ENCODE results near the gene NFRKB. TPM values are rescaled to one million over a fixed set of nuclear protein-coding genes. Genes with fewer than 3 reads are reported as not detected.

Gene NFRKB
- total and polyA plus RNA-seq, 9 donors, result 15.3 to 33.9 (median 27.4) TPM

DNA sequence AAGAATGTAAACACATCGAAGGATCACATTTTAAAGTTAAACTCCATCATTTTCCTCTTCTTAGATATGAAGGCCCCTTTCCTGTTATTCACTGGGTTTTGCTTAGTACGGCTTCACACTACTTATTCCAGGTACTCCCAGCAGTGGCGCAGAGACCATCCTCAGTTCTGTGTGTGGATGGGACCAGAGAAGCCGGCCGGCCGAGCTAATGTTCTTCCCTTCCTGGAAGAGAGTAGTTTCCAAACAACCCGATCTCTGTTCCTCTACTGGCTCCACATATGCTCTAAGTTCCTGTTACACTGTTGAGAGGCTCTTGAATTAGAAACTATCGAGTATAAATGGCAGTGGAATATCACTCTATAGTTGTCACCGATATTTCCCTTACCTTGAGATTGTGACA lies 684 bp upstream of the NFRKB start:
- DNase-seq, result no peak
- no peaks in the 10 kb centered on the region for H3K27me3 ChIP-seq
- H3K4me1 ChIP-seq (ENCODE audit: insufficient read depth), result peaks cover 4% of the 10 kb centered on the region
- H3K36me3 ChIP-seq, result no peaks in the 10 kb centered on the region
- TF ChIP-seq POLR2A (IDR thresholded peaks at IDR 0.05), result no peak
- TF ChIP-seq EP300 (IDR thresholded peaks at IDR 0.05), result no peak
- TF ChIP-seq, protein P1, sequence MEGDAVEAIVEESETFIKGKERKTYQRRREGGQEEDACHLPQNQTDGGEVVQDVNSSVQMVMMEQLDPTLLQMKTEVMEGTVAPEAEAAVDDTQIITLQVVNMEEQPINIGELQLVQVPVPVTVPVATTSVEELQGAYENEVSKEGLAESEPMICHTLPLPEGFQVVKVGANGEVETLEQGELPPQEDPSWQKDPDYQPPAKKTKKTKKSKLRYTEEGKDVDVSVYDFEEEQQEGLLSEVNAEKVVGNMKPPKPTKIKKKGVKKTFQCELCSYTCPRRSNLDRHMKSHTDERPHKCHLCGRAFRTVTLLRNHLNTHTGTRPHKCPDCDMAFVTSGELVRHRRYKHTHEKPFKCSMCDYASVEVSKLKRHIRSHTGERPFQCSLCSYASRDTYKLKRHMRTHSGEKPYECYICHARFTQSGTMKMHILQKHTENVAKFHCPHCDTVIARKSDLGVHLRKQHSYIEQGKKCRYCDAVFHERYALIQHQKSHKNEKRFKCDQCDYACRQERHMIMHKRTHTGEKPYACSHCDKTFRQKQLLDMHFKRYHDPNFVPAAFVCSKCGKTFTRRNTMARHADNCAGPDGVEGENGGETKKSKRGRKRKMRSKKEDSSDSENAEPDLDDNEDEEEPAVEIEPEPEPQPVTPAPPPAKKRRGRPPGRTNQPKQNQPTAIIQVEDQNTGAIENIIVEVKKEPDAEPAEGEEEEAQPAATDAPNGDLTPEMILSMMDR (IDR thresholded peaks at IDR 0.05), result no peak
- H3K27ac ChIP-seq, result no peak overlapping the region
- WGBS, 3 donors, result 49 to 61% (median 52%) methylated on average over 9 of the region's 9 CpGs
- H3K9me3 ChIP-seq, result no peaks in the 10 kb centered on the region
- H3K4me3 ChIP-seq, result peak overlapping the region; percentile 79
- intact Hi-C loops (cut with DNase I), result no loop called here

DNA sequence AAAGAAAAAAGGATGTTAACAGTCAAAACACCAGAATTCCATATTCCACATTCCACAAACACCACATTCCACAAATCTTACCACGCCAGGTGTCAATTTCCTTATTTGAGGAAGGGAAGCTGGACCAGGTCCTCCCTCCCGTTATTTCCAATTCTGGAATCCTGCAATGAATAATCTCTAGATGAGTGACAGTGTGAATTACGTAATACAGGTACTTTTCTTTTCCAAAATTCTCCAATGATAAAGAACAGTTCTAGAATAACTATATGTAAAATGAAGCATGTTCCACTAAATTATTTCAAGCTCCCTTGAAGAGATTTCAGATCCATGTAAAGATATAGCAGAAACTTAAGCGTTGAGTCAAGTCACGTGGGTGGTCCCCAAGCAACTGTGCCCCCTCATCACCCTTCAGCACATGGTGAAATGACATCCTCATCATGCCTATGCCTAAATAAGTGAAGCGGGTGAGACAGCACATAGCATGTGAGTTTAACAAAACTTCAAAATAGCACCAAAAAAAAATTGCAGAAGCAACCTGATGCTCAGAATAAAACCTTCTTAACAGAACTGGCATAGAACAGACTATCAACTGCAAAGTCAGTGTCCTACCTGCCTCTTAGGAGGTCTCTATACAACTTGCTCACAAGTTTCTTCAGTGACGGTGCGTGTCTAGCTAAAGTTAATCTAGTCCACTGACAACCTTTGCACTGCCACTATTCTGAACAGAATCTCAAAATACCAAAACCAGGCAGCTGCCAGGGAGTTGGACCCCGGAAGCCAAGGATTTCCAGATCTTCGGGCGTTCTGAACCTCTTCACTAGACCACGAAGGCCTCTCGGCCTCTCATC lies 876 bp downstream of the NFRKB start:
- Histone ChIP-seq H3K4me1 (ENCODE audit: insufficient read depth) (peaks cover 4% of the 10 kb centered on the region), H3K27ac (peak overlapping the region; percentile 18 to 28), H3K27me3 (no peaks in the 10 kb centered on the region), H3K4me3 (peak overlapping the region; percentile 79), H3K9me3 (no peaks in the 10 kb centered on the region), H3K36me3 (no peaks in the 10 kb centered on the region)
- no peak for DNase-seq
- WGBS, 3 donors, result 17 to 23% (median 23%) methylated on average over 13 of the region's 13 CpGs
- intact Hi-C loops (cut with DNase I), result no loop called here
- TF ChIP-seq EP300 (IDR thresholded peaks at IDR 0.05) (no peak), POLR2A (IDR thresholded peaks at IDR 0.05) (no peak)
- TF ChIP-seq, protein P1 (IDR thresholded peaks at IDR 0.05), result no peak

DNA sequence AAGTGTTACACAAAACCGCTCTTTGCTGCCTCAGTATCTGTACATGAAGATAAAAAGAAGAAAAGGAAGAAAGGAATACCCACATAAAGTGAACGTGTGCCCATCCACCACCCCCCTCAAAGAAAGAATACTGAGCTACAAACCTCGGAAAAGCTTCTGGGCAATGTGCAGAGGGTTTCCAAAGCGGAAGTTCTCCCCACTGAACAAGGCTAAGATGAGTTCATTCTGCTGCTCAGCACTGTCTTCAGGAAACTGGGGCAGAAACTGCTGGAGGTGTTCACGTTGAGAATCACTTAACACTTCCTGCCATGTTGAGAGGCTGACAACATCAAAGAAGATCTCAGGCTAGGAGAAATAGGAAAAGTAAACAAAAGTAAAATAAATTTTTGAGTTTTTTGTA lies 6.9 kb downstream of the NFRKB start:
- Histone ChIP-seq H3K4me1 (ENCODE audit: insufficient read depth) (no peaks in the 10 kb centered on the region), H3K27ac (no peak overlapping the region), H3K9me3 (no peaks in the 10 kb centered on the region), H3K4me3 (no peak overlapping the region), H3K27me3 (no peaks in the 10 kb centered on the region), H3K36me3 (peaks cover 2% of the 10 kb centered on the region)
- intact Hi-C loops (cut with DNase I), result no loop called here
- DNase-seq, result no peak
- WGBS, 3 donors, result 87 to 89% (median 88%) methylated on average over 5 of the region's 5 CpGs
- TF ChIP-seq POLR2A (IDR thresholded peaks at IDR 0.05) (no peak), EP300 (IDR thresholded peaks at IDR 0.05) (no peak)
- TF ChIP-seq, protein P1 (IDR thresholded peaks at IDR 0.05), result no peak

DNA sequence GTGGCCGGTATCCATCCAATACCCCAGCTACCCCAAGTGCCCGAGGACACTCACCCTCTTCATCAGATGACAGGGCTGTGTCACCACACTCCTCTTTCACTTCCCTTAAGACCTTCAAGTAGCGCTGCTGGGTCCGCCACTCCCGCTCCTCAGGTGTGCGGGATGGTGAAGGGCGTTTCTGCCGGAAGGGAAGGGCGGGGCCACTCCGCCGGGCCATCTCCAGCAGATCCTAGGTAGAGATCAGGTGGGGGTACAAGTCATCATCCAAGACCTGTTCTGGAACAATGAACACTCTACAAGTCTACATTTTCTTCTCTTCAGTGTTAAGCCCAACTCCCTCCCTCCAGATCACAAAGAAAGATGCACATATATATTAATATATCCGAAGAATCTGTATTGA lies 10.0 kb downstream of the NFRKB start:
- no peak for TF ChIP-seq EP300 (IDR thresholded peaks at IDR 0.05)
- TF ChIP-seq POLR2A (IDR thresholded peaks at IDR 0.05), result no peak
- TF ChIP-seq, protein P1 (IDR thresholded peaks at IDR 0.05), result no peak
- Histone ChIP-seq H3K27me3 (no peaks in the 10 kb centered on the region), H3K4me1 (ENCODE audit: insufficient read depth) (no peaks in the 10 kb centered on the region), H3K27ac (no peak overlapping the region), H3K4me3 (no peak overlapping the region), H3K9me3 (no peaks in the 10 kb centered on the region), H3K36me3 (peaks cover 2% of the 10 kb centered on the region)
- WGBS, 3 donors, result 96 to 97% (median 97%) methylated on average over 12 of the region's 12 CpGs
- no peak for DNase-seq
- intact Hi-C loops (cut with DNase I), result no loop called here
